GM12878 (cell line): ENCODE data around the gene SMC5. TPM values are rescaled to one million over a fixed set of nuclear protein-coding genes. Genes with fewer than 3 reads are reported as not detected.

ENCODE experiments used
- ATAC-seq: fragments of 200-7000 bp; cut with Tn5 transposase; 3 replicates; pipeline ENCODE4 v1.9.1; 2020; ENCODE audit warnings: mild to moderate bottlenecking, moderate library complexity
- BruUV-seq: library from RNA; stranded (reverse); fragments of 400-500 nt; replicated peaks from 2 replicates; lab custom pipeline; 2021; lab: Mats Ljungman, UMichigan
- CTCF ChIA-PET: fragments of 300-600 bp; sonication (Branson Sonifier 250); formaldehyde crosslinking; extraction: SDS; loops from one replicate; lab custom pipeline; 2021; ENCODE audit warnings: inconsistent platforms; lab: Yijun Ruan, JAX
- POLR2A ChIA-PET: fragments of 350-600 bp; formaldehyde crosslinking; extraction: SDS; loops from one replicate; lab custom pipeline; 2021; ENCODE audit warnings: inconsistent platforms; lab: Charles Lee
- RAD21 ChIA-PET: fragments of 300-600 bp; sonication (Branson Sonifier 250); formaldehyde crosslinking; loops from one replicate; lab custom pipeline; 2023; ENCODE audit warnings: antibody characterized with exemption; ENCODE audit not compliant: unreplicated experiment; lab: Charles Lee
- SMC1A ChIA-PET: fragments of 300-600 bp; sonication (Branson Sonifier 250); formaldehyde crosslinking; loops from one replicate; lab custom pipeline; 2023; ENCODE audit not compliant: unreplicated experiment, uncharacterized antibody; lab: Charles Lee
- DNase-seq: peaks from one replicate; pipeline ENCODE4 v3.0.0-alpha.2; 2011; ENCODE audit warnings: low read depth, low spot score
- FAIRE-seq: peaks from 3 replicates; lab custom pipeline; 2011; peaks lifted over from hg19 to GRCh38; lab: Jason Lieb, UNC
- H2AFZ ChIP-seq: 2 replicates; pipeline ENCODE4 v1.6.0; 2011; ENCODE audit warnings: low read depth, low read length, control low read depth; ENCODE audit not compliant: control insufficient read depth
- H3K27ac ChIP-seq: 2 replicates; pipeline ENCODE4 v1.5.1; 2011; ENCODE audit warnings: control low read depth; ENCODE audit not compliant: control insufficient read depth, insufficient read depth
- H3K27me3 ChIP-seq, 2 experiments: replicated peaks in 1 of 2; 2 replicates each; pipeline versions ENCODE4 v1.6.0 to v1.6.1; 2011; ENCODE audit warnings: low read length in 1 of 2; ENCODE audit not compliant: control insufficient read depth in 2 of 2, insufficient read depth in 2 of 2
- H3K36me3 ChIP-seq, 2 experiments: 2 replicates each; pipeline ENCODE4 v1.5.1; 2011; ENCODE audit warnings: low read length in 1 of 2; ENCODE audit not compliant: control insufficient read depth in 2 of 2, insufficient read depth in 2 of 2
- H3K4me1 ChIP-seq: 2 replicates; pipeline ENCODE4 v1.6.1; 2011; ENCODE audit warnings: mild to moderate bottlenecking, low read length, moderate library complexity, mixed read lengths; ENCODE audit not compliant: control insufficient read depth, insufficient read depth
- H3K4me2 ChIP-seq: 2 replicates; pipeline ENCODE4 v1.6.0; 2011; ENCODE audit warnings: control low read depth; ENCODE audit not compliant: control insufficient read depth, insufficient read depth
- H3K4me3 ChIP-seq: fragments of 200-600 bp; sonication (generic); 2 replicates; pipeline ENCODE4 v1.5.1; 2016
- H3K79me2 ChIP-seq: 2 replicates; pipeline ENCODE4 v1.6.0; 2011; ENCODE audit warnings: low read length; ENCODE audit not compliant: control insufficient read depth, insufficient read depth
- H3K9ac ChIP-seq: 2 replicates; pipeline ENCODE4 v1.8.0; 2011; ENCODE audit warnings: low read length, control low read depth, mixed read lengths; ENCODE audit not compliant: control insufficient read depth, insufficient read depth
- H3K9me3 ChIP-seq: replicated peaks from 3 replicates; pipeline ENCODE4 v1.5.1; 2011; ENCODE audit warnings: mild to moderate bottlenecking, low read length; ENCODE audit not compliant: control insufficient read depth, insufficient read depth
- H4K20me1 ChIP-seq: 2 replicates; pipeline ENCODE4 v1.6.0; 2011; ENCODE audit not compliant: control insufficient read depth, insufficient read depth
- BACH1 ChIP-seq: fragments of 450-650 bp; IDR thresholded peaks from 2 replicates; pipeline ENCODE4 v1.6.1; 2017; ENCODE audit warnings: mild to moderate bottlenecking, borderline replicate concordance
- MYC ChIP-seq: IDR thresholded peaks from 2 replicates; pipeline ENCODE4 v1.6.1; 2011; ENCODE audit warnings: mild to moderate bottlenecking, low read length, moderate library complexity, inconsistent platforms; ENCODE audit not compliant: insufficient read depth, insufficient replicate concordance, insufficient read length, severe bottlenecking
- PAX5 ChIP-seq: IDR thresholded peaks from 2 replicates; pipeline ENCODE4 v1.6.1; 2011; ENCODE audit warnings: low read depth, low read length, borderline replicate concordance
- RELA ChIP-seq: fragments of 450-650 bp; IDR thresholded peaks from 2 replicates; pipeline ENCODE4 v1.8.0; 2014; ENCODE audit warnings: borderline replicate concordance; ENCODE audit not compliant: partially characterized antibody
- RUNX3 ChIP-seq: IDR thresholded peaks from 2 replicates; pipeline ENCODE4 v1.6.1; 2012; ENCODE audit warnings: low read length, inconsistent platforms
- STAT1 ChIP-seq: fragments of 450-650 bp; conservative IDR thresholded peaks from 2 replicates; pipeline ENCODE4 v1.6.1; 2014; ENCODE audit warnings: antibody characterized with exemption, mild to moderate bottlenecking
- YY1 ChIP-seq: IDR thresholded peaks from 2 replicates; pipeline ENCODE4 v1.6.1; 2011; ENCODE audit warnings: low read depth, mild to moderate bottlenecking, low read length
- ZNF622 ChIP-seq: fragments of 450-650 bp; IDR thresholded peaks from 2 replicates; pipeline ENCODE4 v1.6.1; 2017; ENCODE audit warnings: mild to moderate bottlenecking, inconsistent platforms
- WGBS: methylation state at CpG from one replicate; pipeline ENCODE4 v1.1.6; 2016; ENCODE audit warnings: low lambda C conversion rate; ENCODE audit not compliant: insufficient replicate concordance, insufficient coverage; ENCODE audit errors: missing lambda C conversion rate; 5-methylcytosine and 5-hydroxymethylcytosine counted together
- in situ Hi-C: fragments of 300-500 bp; cut with MboI; formaldehyde crosslinking; loops from 9 replicates; pipeline ENCODE4 v1.14.3; 2018; ENCODE audit warnings: mixed read lengths
- intact Hi-C: fragments of 100-400 bp; cut with micrococcal nuclease; formaldehyde crosslinking; loops from one replicate; pipeline ENCODE4 v1.14.2; 2022; ENCODE audit not compliant: unreplicated experiment
- polyA plus RNA-seq, 11 experiments: library from polyadenylated mRNA; depleted of rRNA in 4 of 11; unstranded in 6 of 11; stranded (reverse) in 5 of 11; fragments of >200 nt; fragmentation: Nextera tagmentation in 4 of 11; fragmentation: Illumina TruSeq in 1 of 11; extraction: Ambion mirVana in 4 of 11; extraction: Trizol in 1 of 11; gene quantifications; 1 replicate in 1 of 11; 2 replicates in 10 of 11; pipeline versions ENCODE4 v1.2.1 to v1.2.3, GENCODE V29; 2011 to 2016; ENCODE audit warnings: inconsistent platforms in 2 of 11, missing spikeins in 2 of 11, low read depth in 1 of 11
- total RNA-seq, 4 experiments: library from RNA; depleted of rRNA in 3 of 4; stranded (reverse); fragments of >200 nt in 3 of 4; fragmentation: Illumina TruSeq in 1 of 4; extraction: Trizol in 1 of 4; gene quantifications; 2 replicates each; pipeline versions ENCODE4 v1.2.1 to v1.2.3, GENCODE V29; 2013 to 2021
- TF ChIP-seq, protein P1 (sequence below): fragments of 450-650 bp; IDR thresholded peaks from 2 replicates; pipeline ENCODE4 v1.6.1; 2016; ENCODE audit warnings: mild to moderate bottlenecking, moderate library complexity, borderline replicate concordance
- TF ChIP-seq, protein P2 (sequence below): fragments of 450-650 bp; IDR thresholded peaks from 2 replicates; pipeline ENCODE4 v1.6.1; 2017; ENCODE audit warnings: mild to moderate bottlenecking
- TF ChIP-seq, protein P3 (sequence below): fragments of 450-650 bp; IDR thresholded peaks from 2 replicates; pipeline ENCODE4 v1.6.1; 2017; ENCODE audit warnings: low read depth, mild to moderate bottlenecking, moderate library complexity
- TF ChIP-seq, protein P4 (sequence below): IDR thresholded peaks from 2 replicates; pipeline ENCODE4 v1.6.1; 2011; ENCODE audit warnings: mild to moderate bottlenecking, low read depth, low read length, moderate library complexity; ENCODE audit not compliant: insufficient replicate concordance

SMC5 gene
- total and polyA plus RNA-seq, 10 of the 15 experiments (the other 5 are each of a cell fraction or from before 2014, with no cell fraction given): 6.5 to 47.1 (median 22.9) TPM

DNA sequence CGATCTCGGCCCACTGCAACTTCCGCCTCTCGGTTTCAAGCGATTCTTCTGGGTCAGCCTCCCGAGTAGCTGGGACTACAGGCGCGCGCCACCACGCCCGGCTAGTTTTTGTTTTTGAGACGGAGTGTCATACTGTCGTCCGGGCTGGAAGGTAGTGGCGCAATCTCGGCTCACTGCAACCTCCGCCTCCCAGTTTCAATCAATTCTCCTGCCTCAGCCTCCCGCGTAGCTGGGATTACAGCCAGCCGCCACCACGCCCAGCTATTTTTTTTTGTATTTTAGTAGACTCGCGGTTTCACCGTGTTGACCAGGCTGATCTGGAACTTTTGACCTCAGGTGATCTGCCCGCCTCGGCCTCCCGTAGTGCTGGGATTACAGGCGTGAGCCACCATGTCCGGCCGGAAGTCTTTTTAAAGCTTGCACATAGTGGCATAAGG, 1.2 kb downstream of the SMC5 start (continued):
- TF ChIP-seq, protein P1, sequence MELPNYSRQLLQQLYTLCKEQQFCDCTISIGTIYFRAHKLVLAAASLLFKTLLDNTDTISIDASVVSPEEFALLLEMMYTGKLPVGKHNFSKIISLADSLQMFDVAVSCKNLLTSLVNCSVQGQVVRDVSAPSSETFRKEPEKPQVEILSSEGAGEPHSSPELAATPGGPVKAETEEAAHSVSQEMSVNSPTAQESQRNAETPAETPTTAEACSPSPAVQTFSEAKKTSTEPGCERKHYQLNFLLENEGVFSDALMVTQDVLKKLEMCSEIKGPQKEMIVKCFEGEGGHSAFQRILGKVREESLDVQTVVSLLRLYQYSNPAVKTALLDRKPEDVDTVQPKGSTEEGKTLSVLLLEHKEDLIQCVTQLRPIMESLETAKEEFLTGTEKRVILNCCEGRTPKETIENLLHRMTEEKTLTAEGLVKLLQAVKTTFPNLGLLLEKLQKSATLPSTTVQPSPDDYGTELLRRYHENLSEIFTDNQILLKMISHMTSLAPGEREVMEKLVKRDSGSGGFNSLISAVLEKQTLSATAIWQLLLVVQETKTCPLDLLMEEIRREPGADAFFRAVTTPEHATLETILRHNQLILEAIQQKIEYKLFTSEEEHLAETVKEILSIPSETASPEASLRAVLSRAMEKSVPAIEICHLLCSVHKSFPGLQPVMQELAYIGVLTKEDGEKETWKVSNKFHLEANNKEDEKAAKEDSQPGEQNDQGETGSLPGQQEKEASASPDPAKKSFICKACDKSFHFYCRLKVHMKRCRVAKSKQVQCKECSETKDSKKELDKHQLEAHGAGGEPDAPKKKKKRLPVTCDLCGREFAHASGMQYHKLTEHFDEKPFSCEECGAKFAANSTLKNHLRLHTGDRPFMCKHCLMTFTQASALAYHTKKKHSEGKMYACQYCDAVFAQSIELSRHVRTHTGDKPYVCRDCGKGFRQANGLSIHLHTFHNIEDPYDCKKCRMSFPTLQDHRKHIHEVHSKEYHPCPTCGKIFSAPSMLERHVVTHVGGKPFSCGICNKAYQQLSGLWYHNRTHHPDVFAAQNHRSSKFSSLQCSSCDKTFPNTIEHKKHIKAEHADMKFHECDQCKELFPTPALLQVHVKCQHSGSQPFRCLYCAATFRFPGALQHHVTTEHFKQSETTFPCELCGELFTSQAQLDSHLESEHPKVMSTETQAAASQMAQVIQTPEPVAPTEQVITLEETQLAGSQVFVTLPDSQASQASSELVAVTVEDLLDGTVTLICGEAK: 0 out of 2 replicates have a peak, but pooled peaks have one; percentile 18

DNA sequence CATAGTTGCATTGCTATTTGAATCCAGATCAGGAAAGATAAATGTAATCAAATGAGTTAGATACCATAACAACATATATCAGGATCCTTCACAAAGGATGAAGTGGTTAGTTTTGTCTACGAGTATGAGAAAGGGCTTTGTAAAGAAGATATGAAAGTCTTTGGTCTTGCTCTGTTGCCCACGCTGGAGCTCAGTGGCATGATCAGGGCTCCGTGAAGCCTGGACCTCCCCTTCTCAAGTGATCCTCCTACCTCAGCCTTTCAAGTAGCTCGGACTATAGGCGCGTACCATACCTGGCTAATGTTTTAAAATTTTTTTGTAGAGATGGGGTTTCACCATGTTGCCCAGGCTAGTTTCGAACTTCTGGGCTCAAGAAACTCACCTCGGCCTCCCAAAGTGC, 1.8 kb downstream of the SMC5 start:
- H3K4me3 ChIP-seq: peak overlapping the region; percentile 85
- DNase-seq (peak; percentile 36), FAIRE-seq (peak; percentile 88), ATAC-seq (peak; percentile 61)
- no peaks in the 10 kb centered on the region for H3K27me3 ChIP-seq
- intact Hi-C loops (loop anchor here (5.0 kb wide), 3 partner anchors 37 to 503 kb away; partner anchors contain the start of gene KLF9), in situ Hi-C loops (loop anchor here (5.0 to 25.0 kb wide), 3 partner anchors 157 to 1652 kb away; partner anchors contain the start of genes ABHD17B, C9orf85 and PTAR1)
- ChIA-PET SMC1A (interaction anchor here (0.7 to 1.6 kb wide), 5 partner anchors 12 to 146 kb away, joined by 3 to 4 read pairs (median 3); no protein-coding TSS in a partner anchor), RAD21 (interaction anchor here (0.9 to 1.1 kb wide), 2 partner anchors 150 to 342 kb away, joined by 3 read pairs; no protein-coding TSS in a partner anchor), POLR2A (interaction anchor here (0.8 to 1.4 kb wide), 3 partner anchors 147 to 154 kb away, joined by 3 to 4 read pairs (median 3); partner anchors contain the start of gene KLF9), CTCF (interaction anchor here (0.8 to 1.2 kb wide), 3 partner anchors 79 to 342 kb away, joined by 3 to 4 read pairs (median 4); no protein-coding TSS in a partner anchor)
- peak overlapping the region; percentile 43 for H3K27ac ChIP-seq
- BruUV-seq: no TSS peak
- peaks cover 0 to 17% of the 10 kb centered on the region in 2 experiments; a peak in 1 of 4 replicates for H3K36me3 ChIP-seq
- WGBS: 32% methylated on average over 8 of the region's 8 CpGs
- H2AFZ ChIP-seq: no peak overlapping the region
- peak overlapping the region; percentile 23 for H3K4me2 ChIP-seq
- H4K20me1 ChIP-seq: no peaks in the 10 kb centered on the region
- H3K9me3 ChIP-seq: no peaks in the 10 kb centered on the region; the same call in 2 of the 3 replicates
- peaks cover 14% of the 10 kb centered on the region for H3K4me1 ChIP-seq
- H3K79me2 ChIP-seq: peaks cover 54% of the 10 kb centered on the region
- no peak overlapping the region for H3K9ac ChIP-seq
- TF ChIP-seq ZNF622: no peak
- TF ChIP-seq, protein P2, sequence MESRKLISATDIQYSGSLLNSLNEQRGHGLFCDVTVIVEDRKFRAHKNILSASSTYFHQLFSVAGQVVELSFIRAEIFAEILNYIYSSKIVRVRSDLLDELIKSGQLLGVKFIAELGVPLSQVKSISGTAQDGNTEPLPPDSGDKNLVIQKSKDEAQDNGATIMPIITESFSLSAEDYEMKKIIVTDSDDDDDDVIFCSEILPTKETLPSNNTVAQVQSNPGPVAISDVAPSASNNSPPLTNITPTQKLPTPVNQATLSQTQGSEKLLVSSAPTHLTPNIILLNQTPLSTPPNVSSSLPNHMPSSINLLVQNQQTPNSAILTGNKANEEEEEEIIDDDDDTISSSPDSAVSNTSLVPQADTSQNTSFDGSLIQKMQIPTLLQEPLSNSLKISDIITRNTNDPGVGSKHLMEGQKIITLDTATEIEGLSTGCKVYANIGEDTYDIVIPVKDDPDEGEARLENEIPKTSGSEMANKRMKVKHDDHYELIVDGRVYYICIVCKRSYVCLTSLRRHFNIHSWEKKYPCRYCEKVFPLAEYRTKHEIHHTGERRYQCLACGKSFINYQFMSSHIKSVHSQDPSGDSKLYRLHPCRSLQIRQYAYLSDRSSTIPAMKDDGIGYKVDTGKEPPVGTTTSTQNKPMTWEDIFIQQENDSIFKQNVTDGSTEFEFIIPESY: no peak
- TF ChIP-seq BACH1: no peak
- no peak for TF ChIP-seq MYC
- peak; percentile 17; the same call in 1 of the 2 replicates for TF ChIP-seq RUNX3
- no peak for TF ChIP-seq YY1
- TF ChIP-seq RELA: no peak
- peak; percentile 95 for TF ChIP-seq PAX5
- TF ChIP-seq STAT1: no peak
- TF ChIP-seq, protein P3, sequence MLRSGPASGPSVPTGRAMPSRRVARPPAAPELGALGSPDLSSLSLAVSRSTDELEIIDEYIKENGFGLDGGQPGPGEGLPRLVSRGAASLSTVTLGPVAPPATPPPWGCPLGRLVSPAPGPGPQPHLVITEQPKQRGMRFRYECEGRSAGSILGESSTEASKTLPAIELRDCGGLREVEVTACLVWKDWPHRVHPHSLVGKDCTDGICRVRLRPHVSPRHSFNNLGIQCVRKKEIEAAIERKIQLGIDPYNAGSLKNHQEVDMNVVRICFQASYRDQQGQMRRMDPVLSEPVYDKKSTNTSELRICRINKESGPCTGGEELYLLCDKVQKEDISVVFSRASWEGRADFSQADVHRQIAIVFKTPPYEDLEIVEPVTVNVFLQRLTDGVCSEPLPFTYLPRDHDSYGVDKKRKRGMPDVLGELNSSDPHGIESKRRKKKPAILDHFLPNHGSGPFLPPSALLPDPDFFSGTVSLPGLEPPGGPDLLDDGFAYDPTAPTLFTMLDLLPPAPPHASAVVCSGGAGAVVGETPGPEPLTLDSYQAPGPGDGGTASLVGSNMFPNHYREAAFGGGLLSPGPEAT: no peak
- TF ChIP-seq, protein P4, sequence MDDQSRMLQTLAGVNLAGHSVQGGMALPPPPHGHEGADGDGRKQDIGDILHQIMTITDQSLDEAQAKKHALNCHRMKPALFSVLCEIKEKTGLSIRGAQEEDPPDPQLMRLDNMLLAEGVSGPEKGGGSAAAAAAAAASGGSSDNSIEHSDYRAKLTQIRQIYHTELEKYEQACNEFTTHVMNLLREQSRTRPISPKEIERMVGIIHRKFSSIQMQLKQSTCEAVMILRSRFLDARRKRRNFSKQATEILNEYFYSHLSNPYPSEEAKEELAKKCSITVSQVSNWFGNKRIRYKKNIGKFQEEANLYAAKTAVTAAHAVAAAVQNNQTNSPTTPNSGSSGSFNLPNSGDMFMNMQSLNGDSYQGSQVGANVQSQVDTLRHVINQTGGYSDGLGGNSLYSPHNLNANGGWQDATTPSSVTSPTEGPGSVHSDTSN: no peak
